Measurements from ENCODE around the gene TMEM255B. TPM values are rescaled to one million over a fixed set of nuclear protein-coding genes. Genes with fewer than 3 reads are reported as not detected.

TMEM255B gene
- total and polyA plus RNA-seq, 5 donors from 2014 or later: 0.02 to 1.3 (median 0.11) TPM; not detected in 1

- Mint-ChIP-seq H3K4me1 (peaks cover 0 to 12% (median under 1%) of the 10 kb centered on the region in 4 donors), H3K27me3 (peaks cover 6% of the 10 kb centered on the region), H3K36me3 (no peaks in the 10 kb centered on the region), H3K4me3 (no peak overlapping the region), H3K27ac (no peak overlapping the region), H3K9me3 (peaks cover 0 to 9% (median 0%) of the 10 kb centered on the region in 7 donors)
- Histone ChIP-seq H3K36me3 (ENCODE audit: control insufficient read depth, insufficient read depth, low read length) (no peaks in the 10 kb centered on the region), H3K27ac (ENCODE audit: insufficient read depth, low read length, poor library complexity, severe bottlenecking) (no peak overlapping the region), H3K9me3 (ENCODE audit: control insufficient read depth in 2 of 2, low read length in 2 of 2) (no peaks in the 10 kb centered on the region), H3K27me3 (ENCODE audit: control insufficient read depth, insufficient read depth, low read length) (no peaks in the 10 kb centered on the region), H3K4me1 (ENCODE audit: control insufficient read depth, insufficient read depth, low read length, poor library complexity, severe bottlenecking) (no peaks in the 10 kb centered on the region), H3K4me3 (ENCODE audit: low read depth, low read length) (no peak overlapping the region)
- ATAC-seq (ENCODE audit: low read depth in 2 of 2) (no peak), DNase-seq (no peak)
Observed at GRCh38 chr13:113768018-113768905, 9.2 kb downstream of the TMEM255B start.

GRCh38 chr13:113769106-113769505, 10.1 kb downstream of the TMEM255B start:
- no peaks in the 10 kb centered on the region for H3K27me3 ChIP-seq (ENCODE audit: control insufficient read depth, insufficient read depth, low read length)
- H3K9me3 ChIP-seq (ENCODE audit: control insufficient read depth in 2 of 2, low read length in 2 of 2): no peaks in the 10 kb centered on the region
- no peaks in the 10 kb centered on the region for H3K4me1 ChIP-seq (ENCODE audit: control insufficient read depth, insufficient read depth, low read length, poor library complexity, severe bottlenecking)
- no peak overlapping the region for H3K4me3 ChIP-seq (ENCODE audit: low read depth, low read length)
- H3K27ac ChIP-seq (ENCODE audit: insufficient read depth, low read length, poor library complexity, severe bottlenecking): no peak overlapping the region
- DNase-seq (no peak), ATAC-seq (ENCODE audit: low read depth in 2 of 2) (no peak)
- H3K27me3 Mint-ChIP-seq: no peaks in the 10 kb centered on the region
- H3K36me3 Mint-ChIP-seq: no peaks in the 10 kb centered on the region
- H3K4me1 Mint-ChIP-seq: peaks cover 0 to 12% (median under 1%) of the 10 kb centered on the region in 4 donors
- H3K4me3 Mint-ChIP-seq: no peak overlapping the region
- H3K36me3 ChIP-seq (ENCODE audit: control insufficient read depth, insufficient read depth, low read length): no peaks in the 10 kb centered on the region
- H3K27ac Mint-ChIP-seq: no peak overlapping the region
- peaks cover 0 to 9% (median 0%) of the 10 kb centered on the region in 7 donors for H3K9me3 Mint-ChIP-seq

GRCh38 chr13:113769881-113770280, 10.9 kb downstream of the TMEM255B start:
- H3K27me3 ChIP-seq (ENCODE audit: control insufficient read depth, insufficient read depth, low read length): no peaks in the 10 kb centered on the region
- no peak for ATAC-seq (ENCODE audit: low read depth in 2 of 2)
- H3K36me3 Mint-ChIP-seq: no peaks in the 10 kb centered on the region

GRCh38 chr13:113770441-113770840, 11.4 kb downstream of the TMEM255B start:
- no peaks in the 10 kb centered on the region for H3K4me1 ChIP-seq (ENCODE audit: control insufficient read depth, insufficient read depth, low read length, poor library complexity, severe bottlenecking)
- ATAC-seq (ENCODE audit: low read depth in 2 of 2): no peak
- no peak overlapping the region for H3K27ac ChIP-seq (ENCODE audit: insufficient read depth, low read length, poor library complexity, severe bottlenecking)
- Mint-ChIP-seq H3K36me3 (no peaks in the 10 kb centered on the region), H3K4me3 (no peak overlapping the region), H3K27me3 (no peaks in the 10 kb centered on the region), H3K9me3 (peaks cover 0 to 9% (median 0%) of the 10 kb centered on the region in 7 donors), H3K4me1 (peaks cover 0 to 12% (median under 1%) of the 10 kb centered on the region in 4 donors), H3K27ac (no peak overlapping the region)
- H3K9me3 ChIP-seq (ENCODE audit: control insufficient read depth in 2 of 2, low read length in 2 of 2): no peaks in the 10 kb centered on the region
- DNase-seq: no peak
- H3K27me3 ChIP-seq (ENCODE audit: control insufficient read depth, insufficient read depth, low read length): no peaks in the 10 kb centered on the region
- H3K4me3 ChIP-seq (ENCODE audit: low read depth, low read length): no peak overlapping the region
- no peaks in the 10 kb centered on the region for H3K36me3 ChIP-seq (ENCODE audit: control insufficient read depth, insufficient read depth, low read length)

More at GRCh38 chr13:113769881-113770280, 10.9 kb downstream of the TMEM255B start:
- Histone ChIP-seq H3K4me1 (ENCODE audit: control insufficient read depth, insufficient read depth, low read length, poor library complexity, severe bottlenecking) (no peaks in the 10 kb centered on the region), H3K27ac (ENCODE audit: insufficient read depth, low read length, poor library complexity, severe bottlenecking) (no peak overlapping the region), H3K9me3 (ENCODE audit: control insufficient read depth in 2 of 2, low read length in 2 of 2) (no peaks in the 10 kb centered on the region), H3K36me3 (ENCODE audit: control insufficient read depth, insufficient read depth, low read length) (no peaks in the 10 kb centered on the region), H3K4me3 (ENCODE audit: low read depth, low read length) (no peak overlapping the region)
- Mint-ChIP-seq H3K4me3 (no peak overlapping the region), H3K4me1 (peaks cover 0 to 12% (median under 1%) of the 10 kb centered on the region in 4 donors), H3K27ac (no peak overlapping the region), H3K9me3 (peaks cover 0 to 9% (median 0%) of the 10 kb centered on the region in 7 donors), H3K27me3 (no peaks in the 10 kb centered on the region)
- no peak for DNase-seq

GRCh38 chr13:113770937-113771336, 11.9 kb downstream of the TMEM255B start:
- H3K27ac ChIP-seq (ENCODE audit: insufficient read depth, low read length, poor library complexity, severe bottlenecking): no peak overlapping the region
- H3K9me3 ChIP-seq (ENCODE audit: control insufficient read depth in 2 of 2, low read length in 2 of 2): no peaks in the 10 kb centered on the region
- H3K9me3 Mint-ChIP-seq: peaks cover 0 to 9% (median 0%) of the 10 kb centered on the region in 7 donors
- no peak for DNase-seq
- H3K27me3 ChIP-seq (ENCODE audit: control insufficient read depth, insufficient read depth, low read length): no peaks in the 10 kb centered on the region
- no peak overlapping the region for H3K27ac Mint-ChIP-seq
- H3K4me3 Mint-ChIP-seq: peak overlapping the region in 1 of 4 donors; percentile 28
- H3K4me1 Mint-ChIP-seq: peaks cover 0 to 12% (median under 1%) of the 10 kb centered on the region in 4 donors
- H3K36me3 Mint-ChIP-seq: no peaks in the 10 kb centered on the region
- H3K4me1 ChIP-seq (ENCODE audit: control insufficient read depth, insufficient read depth, low read length, poor library complexity, severe bottlenecking): no peaks in the 10 kb centered on the region
- H3K27me3 Mint-ChIP-seq: no peaks in the 10 kb centered on the region
- no peak overlapping the region for H3K4me3 ChIP-seq (ENCODE audit: low read depth, low read length)
- H3K36me3 ChIP-seq (ENCODE audit: control insufficient read depth, insufficient read depth, low read length): no peaks in the 10 kb centered on the region
- no peak for ATAC-seq (ENCODE audit: low read depth in 2 of 2)

GRCh38 chr13:113771709-113772331, 12.8 kb downstream of the TMEM255B start:
- Mint-ChIP-seq H3K36me3 (no peaks in the 10 kb centered on the region), H3K4me1 (peaks cover 0 to 12% (median under 1%) of the 10 kb centered on the region in 4 donors), H3K27ac (no peak overlapping the region), H3K9me3 (peaks cover 0 to 9% (median 0%) of the 10 kb centered on the region in 7 donors), H3K4me3 (no peak overlapping the region), H3K27me3 (no peaks in the 10 kb centered on the region)
- no peaks in the 10 kb centered on the region for H3K9me3 ChIP-seq (ENCODE audit: control insufficient read depth in 2 of 2, low read length in 2 of 2)
- DNase-seq (peak in 1 of 3 donors; percentile 47), ATAC-seq (ENCODE audit: low read depth in 2 of 2) (peak; percentile 12 to 42)
- H3K27ac ChIP-seq (ENCODE audit: insufficient read depth, low read length, poor library complexity, severe bottlenecking): no peak overlapping the region
- H3K4me3 ChIP-seq (ENCODE audit: low read depth, low read length): no peak overlapping the region
- H3K36me3 ChIP-seq (ENCODE audit: control insufficient read depth, insufficient read depth, low read length): no peaks in the 10 kb centered on the region
- no peaks in the 10 kb centered on the region for H3K4me1 ChIP-seq (ENCODE audit: control insufficient read depth, insufficient read depth, low read length, poor library complexity, severe bottlenecking)
- no peaks in the 10 kb centered on the region for H3K27me3 ChIP-seq (ENCODE audit: control insufficient read depth, insufficient read depth, low read length)

GRCh38 chr13:113774177-113775107, 15.4 kb downstream of the TMEM255B start:
- Mint-ChIP-seq H3K9me3 (peaks cover 0 to 9% (median 0%) of the 10 kb centered on the region in 7 donors), H3K4me3 (no peak overlapping the region), H3K4me1 (peaks cover 0 to 12% (median under 1%) of the 10 kb centered on the region in 4 donors), H3K36me3 (no peaks in the 10 kb centered on the region), H3K27ac (no peak overlapping the region), H3K27me3 (peaks cover 5% of the 10 kb centered on the region)
- ATAC-seq (ENCODE audit: low read depth in 2 of 2) (no peak), DNase-seq (no peak)
- no peaks in the 10 kb centered on the region for H3K4me1 ChIP-seq (ENCODE audit: control insufficient read depth, insufficient read depth, low read length, poor library complexity, severe bottlenecking)
- H3K36me3 ChIP-seq (ENCODE audit: control insufficient read depth, insufficient read depth, low read length): no peaks in the 10 kb centered on the region
- no peaks in the 10 kb centered on the region for H3K9me3 ChIP-seq (ENCODE audit: control insufficient read depth in 2 of 2, low read length in 2 of 2)
- H3K4me3 ChIP-seq (ENCODE audit: low read depth, low read length): no peak overlapping the region
- H3K27me3 ChIP-seq (ENCODE audit: control insufficient read depth, insufficient read depth, low read length): peaks cover 2% of the 10 kb centered on the region
- no peak overlapping the region for H3K27ac ChIP-seq (ENCODE audit: insufficient read depth, low read length, poor library complexity, severe bottlenecking)
